ENCODE results near the gene RAPGEF5.

RAPGEF5 gene

DNA sequence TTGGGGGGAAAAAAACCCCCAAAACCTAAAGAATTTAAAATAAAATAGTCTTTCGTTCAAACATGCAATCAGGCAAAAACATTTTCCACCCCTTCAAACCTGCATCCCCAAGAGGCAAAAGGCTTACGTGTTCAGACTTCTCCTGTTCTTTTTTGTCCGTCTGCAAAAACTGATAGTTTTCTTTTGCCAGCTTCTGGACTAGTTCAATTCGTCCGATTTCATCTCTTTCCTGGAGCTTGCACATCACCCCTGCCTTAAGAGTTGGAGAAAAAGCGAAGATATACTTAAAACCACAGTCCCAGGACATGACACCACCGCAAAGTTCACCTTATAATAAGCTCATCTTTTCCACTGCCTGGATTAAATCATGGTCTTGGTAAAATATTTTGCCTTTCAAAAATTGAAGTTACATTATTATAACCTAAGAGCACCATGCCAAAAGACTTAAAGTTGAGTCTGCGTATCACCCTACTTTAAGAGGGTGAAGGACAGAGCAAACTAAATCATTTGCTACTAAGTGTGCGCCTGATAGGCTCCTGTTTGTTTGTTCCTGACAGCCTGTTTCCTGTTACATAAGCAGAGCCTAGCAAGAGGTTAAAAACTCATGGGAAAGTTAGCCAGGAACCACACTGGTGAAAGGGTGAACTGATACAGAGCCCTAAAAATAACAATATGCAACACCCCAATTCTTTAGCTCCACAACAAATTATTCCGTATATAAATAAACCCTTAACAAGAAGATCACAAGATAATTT lies 137.0 kb downstream of the RAPGEF5 start:
- Histone ChIP-seq H3K4me1 (peaks cover 0 to 80% (median 18%) of the 10 kb centered on the region in 4 donors), H3K27me3 (no peaks in the 10 kb centered on the region), H3K9me3 (no peaks in the 10 kb centered on the region), H3K4me3 (peak overlapping the region; percentile 46), H3K27ac (peak overlapping the region; percentile 74 to 76), H3K36me3 (no peaks in the 10 kb centered on the region)
- intact Hi-C loops (cut with DNase I; ENCODE audit: low total_unique reads): loop anchor here (10.0 kb wide), 1 partner anchor 505 kb away; the partner anchor contains the start of gene IL6
- TF ChIP-seq, protein P1, sequence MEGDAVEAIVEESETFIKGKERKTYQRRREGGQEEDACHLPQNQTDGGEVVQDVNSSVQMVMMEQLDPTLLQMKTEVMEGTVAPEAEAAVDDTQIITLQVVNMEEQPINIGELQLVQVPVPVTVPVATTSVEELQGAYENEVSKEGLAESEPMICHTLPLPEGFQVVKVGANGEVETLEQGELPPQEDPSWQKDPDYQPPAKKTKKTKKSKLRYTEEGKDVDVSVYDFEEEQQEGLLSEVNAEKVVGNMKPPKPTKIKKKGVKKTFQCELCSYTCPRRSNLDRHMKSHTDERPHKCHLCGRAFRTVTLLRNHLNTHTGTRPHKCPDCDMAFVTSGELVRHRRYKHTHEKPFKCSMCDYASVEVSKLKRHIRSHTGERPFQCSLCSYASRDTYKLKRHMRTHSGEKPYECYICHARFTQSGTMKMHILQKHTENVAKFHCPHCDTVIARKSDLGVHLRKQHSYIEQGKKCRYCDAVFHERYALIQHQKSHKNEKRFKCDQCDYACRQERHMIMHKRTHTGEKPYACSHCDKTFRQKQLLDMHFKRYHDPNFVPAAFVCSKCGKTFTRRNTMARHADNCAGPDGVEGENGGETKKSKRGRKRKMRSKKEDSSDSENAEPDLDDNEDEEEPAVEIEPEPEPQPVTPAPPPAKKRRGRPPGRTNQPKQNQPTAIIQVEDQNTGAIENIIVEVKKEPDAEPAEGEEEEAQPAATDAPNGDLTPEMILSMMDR (IDR thresholded peaks at IDR 0.05): no peak
- DNase-seq: no peak

DNA sequence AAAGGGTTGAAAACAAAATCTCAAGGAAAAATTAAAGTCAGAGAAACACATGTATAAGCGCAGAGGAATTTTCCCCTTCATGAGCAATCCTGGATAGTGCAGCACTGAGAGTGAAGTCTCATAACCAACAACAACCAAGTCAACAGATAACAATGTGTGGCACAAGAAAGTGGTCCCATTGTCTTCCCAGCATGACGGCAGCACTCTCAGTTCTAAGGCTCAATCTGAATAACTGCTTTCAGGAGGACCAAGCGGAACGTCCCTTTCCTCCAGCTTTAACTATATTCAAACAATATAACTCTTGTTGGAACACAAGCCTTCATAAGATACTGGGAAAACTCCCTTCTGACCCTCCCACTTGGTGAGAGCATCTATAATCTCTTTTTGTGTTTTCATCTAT lies 137.9 kb downstream of the RAPGEF5 start:
- Histone ChIP-seq H3K4me1 (peaks cover 0 to 80% (median 24%) of the 10 kb centered on the region in 4 donors), H3K4me3 (peak overlapping the region; percentile 46), H3K36me3 (no peaks in the 10 kb centered on the region), H3K9me3 (no peaks in the 10 kb centered on the region), H3K27ac (peak overlapping the region; percentile 74 to 76), H3K27me3 (no peaks in the 10 kb centered on the region)
- TF ChIP-seq, protein P1 (IDR thresholded peaks at IDR 0.05): no peak
- no peak for DNase-seq
- intact Hi-C loops (cut with DNase I; ENCODE audit: low total_unique reads): no loop called here

DNA sequence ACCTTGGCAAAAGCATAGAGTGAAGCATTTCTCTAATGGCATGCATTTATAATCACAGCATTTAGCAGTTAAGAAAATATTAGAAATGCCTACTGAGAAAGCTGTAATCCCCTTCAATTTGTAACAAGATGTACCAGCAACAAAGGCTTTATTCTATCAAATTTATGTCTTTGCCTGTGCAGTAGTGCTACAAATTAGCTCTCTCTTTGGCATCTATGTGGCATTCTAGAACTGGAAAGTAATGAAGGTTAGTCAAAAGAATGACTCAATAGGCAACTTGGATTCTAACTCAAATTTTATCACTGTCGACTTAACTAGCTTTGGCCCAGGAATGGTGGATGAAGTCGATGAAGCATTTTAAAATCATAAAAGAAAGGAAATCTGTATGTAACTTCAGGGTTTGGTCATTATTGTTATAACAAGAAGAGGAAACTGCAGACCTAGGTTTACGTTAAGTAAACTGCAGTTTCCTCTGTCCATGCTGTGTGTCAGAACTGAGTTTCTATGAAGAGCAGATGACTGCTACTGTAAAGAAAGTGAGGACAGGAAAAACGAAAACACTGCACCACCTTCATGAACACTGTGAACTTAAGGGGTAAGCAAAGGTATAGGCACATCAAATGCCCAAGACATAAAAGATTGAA lies 140.0 kb downstream of the RAPGEF5 start:
- Histone ChIP-seq H3K4me3 (peak overlapping the region; percentile 46), H3K27ac (peak overlapping the region; percentile 74 to 76), H3K36me3 (no peaks in the 10 kb centered on the region), H3K4me1 (peaks cover 0 to 84% (median 33%) of the 10 kb centered on the region in 4 donors), H3K27me3 (no peaks in the 10 kb centered on the region), H3K9me3 (no peaks in the 10 kb centered on the region)
- TF ChIP-seq, protein P1 (IDR thresholded peaks at IDR 0.05): no peak
- no peak for DNase-seq
- intact Hi-C loops (cut with DNase I; ENCODE audit: low total_unique reads): no loop called here

DNA sequence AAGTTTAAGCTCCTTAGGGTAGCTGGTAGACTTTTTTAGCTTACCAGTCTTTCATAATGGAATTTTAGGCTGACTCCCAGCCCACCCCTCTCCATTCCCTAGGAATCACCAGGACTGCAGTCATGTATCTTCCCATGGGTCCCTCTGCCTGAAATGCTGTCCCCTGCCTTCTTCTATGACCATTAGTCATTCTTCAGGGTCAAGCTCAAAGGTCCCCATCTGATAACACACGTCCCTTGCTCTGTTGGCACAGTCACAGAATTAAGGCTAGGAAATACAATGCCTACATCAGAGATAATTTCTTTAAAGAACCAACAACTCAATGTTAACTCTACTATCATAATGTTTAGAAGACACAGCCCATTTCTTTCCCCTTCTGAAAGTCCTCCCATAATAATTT lies 140.6 kb downstream of the RAPGEF5 start:
- Histone ChIP-seq H3K27ac (peak overlapping the region; percentile 74 to 76), H3K4me1 (peaks cover 0 to 84% (median 36%) of the 10 kb centered on the region in 4 donors), H3K36me3 (no peaks in the 10 kb centered on the region), H3K27me3 (no peaks in the 10 kb centered on the region), H3K4me3 (peak overlapping the region; percentile 46), H3K9me3 (no peaks in the 10 kb centered on the region)
- intact Hi-C loops (cut with DNase I; ENCODE audit: low total_unique reads): no loop called here
- TF ChIP-seq, protein P1 (IDR thresholded peaks at IDR 0.05): no peak
- DNase-seq: no peak

DNA sequence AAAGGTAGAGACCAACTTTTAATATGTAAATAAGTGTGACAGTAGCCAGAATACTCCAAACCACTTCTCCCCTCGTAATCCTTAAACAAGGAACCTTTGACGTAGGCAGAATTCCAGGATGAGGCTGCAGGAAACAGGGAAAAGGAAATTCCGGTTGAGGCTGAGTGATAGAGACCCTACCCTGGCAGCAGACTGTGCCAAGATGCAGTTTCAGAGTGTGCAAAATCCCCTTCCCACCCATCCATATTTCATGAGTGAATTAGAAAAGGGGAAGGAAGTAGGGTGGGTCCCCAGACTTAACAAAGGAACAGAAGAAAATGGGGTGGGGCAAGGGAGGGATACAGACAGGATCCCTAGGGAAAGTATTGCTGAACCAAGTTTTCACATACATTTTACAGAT lies 143.0 kb downstream of the RAPGEF5 start:
- H3K4me3 ChIP-seq: peak overlapping the region in 1 of 2 donors; percentile 7
- H3K27ac ChIP-seq: peak overlapping the region; percentile 74 to 76
- intact Hi-C loops (cut with DNase I; ENCODE audit: low total_unique reads): no loop called here

More for the DNA sequence above, 143.0 kb downstream of the RAPGEF5 start:
- Histone ChIP-seq H3K27me3 (no peaks in the 10 kb centered on the region), H3K36me3 (no peaks in the 10 kb centered on the region), H3K4me1 (peaks cover 0 to 95% (median 54%) of the 10 kb centered on the region in 4 donors), H3K9me3 (no peaks in the 10 kb centered on the region)
- TF ChIP-seq, protein P1 (IDR thresholded peaks at IDR 0.05): no peak
- no peak for DNase-seq

Measured in tibial artery (tissue), 4 donors.